Tibial artery (tissue), 4 donors: ENCODE data around the gene ADI1.

Experiments
- DNase-seq, 2 donors: peaks; one replicate each; pipeline ENCODE4 v3.0.0-alpha.2; 2019
- H3K27ac ChIP-seq, 2 donors: fragments of 200-600 bp; sonication (generic) in 1 of 2; 1 replicate in 1 of 2; 2 replicates in 1 of 2; pipeline ENCODE4 v1.5.1; 2018 to 2019; ENCODE audit warnings: mild to moderate bottlenecking in 1 of 2
- H3K27me3 ChIP-seq, 2 donors: fragments of 200-600 bp; sonication (generic) in 1 of 2; one replicate each; pipeline versions ENCODE4 v1.5.1 to v1.6.0; 2016 to 2019
- H3K36me3 ChIP-seq, 3 donors: fragments of 200-600 bp; sonication (generic) in 2 of 3; one replicate each; pipeline ENCODE4 v1.5.1; 2016 to 2019; ENCODE audit warnings: mild to moderate bottlenecking in 2 of 3
- H3K4me1 ChIP-seq, 4 donors: fragments of 200-600 bp; sonication (generic) in 2 of 4; 1 replicate in 3 of 4; 2 replicates in 1 of 4; pipeline ENCODE4 v1.5.1; 2016 to 2019
- H3K4me3 ChIP-seq, 2 donors: fragments of 200-600 bp; sonication (generic) in 1 of 2; 1 replicate in 1 of 2; 2 replicates in 1 of 2; pipeline ENCODE4 v1.5.1; 2018 to 2019; ENCODE audit warnings: mild to moderate bottlenecking in 2 of 2
- H3K9me3 ChIP-seq, 3 donors: fragments of 200-600 bp; sonication (generic) in 1 of 3; one replicate each; pipeline ENCODE4 v1.5.1; 2016 to 2019
- intact Hi-C: fragments of 100-400 bp; cut with DNase I; formaldehyde crosslinking; loops from one replicate; pipeline ENCODE4 v1.15.0; 2023; ENCODE audit warnings: low total_unique reads
- TF ChIP-seq, protein P1 (sequence below), 2 experiments: fragments of 200-600 bp in 1 of 2; fragments of 450-650 bp in 1 of 2; IDR thresholded peaks; one replicate each; pipeline ENCODE4 v1.5.1; 2017 to 2019; ENCODE audit warnings: antibody characterized with exemption in 2 of 2, mild to moderate bottlenecking in 1 of 2, moderate library complexity in 1 of 2

ADI1 gene

DNA sequence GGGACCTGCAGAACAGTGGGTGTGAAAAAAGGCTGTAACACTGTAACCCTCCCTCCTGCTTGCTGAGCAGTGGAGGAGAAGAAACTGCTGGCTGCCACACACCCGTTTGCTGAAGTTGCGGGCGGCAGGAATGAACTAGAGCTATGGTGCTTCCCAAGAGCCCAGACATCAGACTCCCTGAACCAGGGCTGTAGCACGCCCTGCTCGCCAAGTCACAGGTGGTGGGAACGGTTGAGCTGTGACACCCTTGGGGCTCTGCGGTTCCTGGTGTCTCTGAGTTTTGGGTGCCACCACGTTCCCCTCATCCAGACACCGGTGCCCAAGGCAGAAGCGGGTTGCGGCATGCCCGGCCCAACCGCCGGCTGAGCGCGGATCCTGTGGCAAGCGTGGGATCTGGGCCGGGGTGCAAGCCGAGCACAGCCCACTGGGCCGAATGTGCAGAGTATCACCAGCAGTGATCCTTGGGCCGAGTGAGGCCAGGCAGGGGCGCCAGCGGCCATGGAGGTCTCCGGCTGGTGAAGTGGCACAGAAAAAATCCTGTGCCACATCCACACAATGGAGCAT, 15.0 kb upstream of the ADI1 start:
- TF ChIP-seq, protein P1, sequence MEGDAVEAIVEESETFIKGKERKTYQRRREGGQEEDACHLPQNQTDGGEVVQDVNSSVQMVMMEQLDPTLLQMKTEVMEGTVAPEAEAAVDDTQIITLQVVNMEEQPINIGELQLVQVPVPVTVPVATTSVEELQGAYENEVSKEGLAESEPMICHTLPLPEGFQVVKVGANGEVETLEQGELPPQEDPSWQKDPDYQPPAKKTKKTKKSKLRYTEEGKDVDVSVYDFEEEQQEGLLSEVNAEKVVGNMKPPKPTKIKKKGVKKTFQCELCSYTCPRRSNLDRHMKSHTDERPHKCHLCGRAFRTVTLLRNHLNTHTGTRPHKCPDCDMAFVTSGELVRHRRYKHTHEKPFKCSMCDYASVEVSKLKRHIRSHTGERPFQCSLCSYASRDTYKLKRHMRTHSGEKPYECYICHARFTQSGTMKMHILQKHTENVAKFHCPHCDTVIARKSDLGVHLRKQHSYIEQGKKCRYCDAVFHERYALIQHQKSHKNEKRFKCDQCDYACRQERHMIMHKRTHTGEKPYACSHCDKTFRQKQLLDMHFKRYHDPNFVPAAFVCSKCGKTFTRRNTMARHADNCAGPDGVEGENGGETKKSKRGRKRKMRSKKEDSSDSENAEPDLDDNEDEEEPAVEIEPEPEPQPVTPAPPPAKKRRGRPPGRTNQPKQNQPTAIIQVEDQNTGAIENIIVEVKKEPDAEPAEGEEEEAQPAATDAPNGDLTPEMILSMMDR (IDR thresholded peaks at IDR 0.05): no peak
- Histone ChIP-seq H3K4me3 (no peak overlapping the region), H3K36me3 (peaks cover 5% of the 10 kb centered on the region in 3 donors), H3K27me3 (no peaks in the 10 kb centered on the region), H3K9me3 (no peaks in the 10 kb centered on the region), H3K4me1 (peaks cover 0 to 23% (median 17%) of the 10 kb centered on the region in 4 donors), H3K27ac (no peak overlapping the region)
- intact Hi-C loops: no loop called here
- DNase-seq: no peak

DNA sequence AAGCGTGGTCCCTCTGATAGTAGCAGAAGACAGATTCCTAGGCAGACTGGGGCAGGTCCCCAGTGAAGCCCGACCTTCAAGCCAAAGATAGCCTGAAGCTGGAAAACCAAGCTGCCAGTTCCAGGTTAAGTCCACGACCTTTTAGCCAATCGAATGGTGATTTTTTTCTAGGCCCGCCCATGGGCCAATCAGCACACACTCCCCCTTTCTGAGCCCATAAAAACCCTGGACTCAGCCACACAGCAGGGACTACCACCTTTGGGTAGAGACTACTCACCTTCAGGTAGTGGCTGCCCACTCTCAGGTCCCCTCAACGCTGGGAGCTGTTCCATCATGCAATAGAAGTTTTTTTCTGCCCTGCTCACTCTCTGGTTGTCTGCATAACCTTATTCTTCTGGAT, 14.5 kb upstream of the ADI1 start:
- H3K27ac ChIP-seq: no peak overlapping the region
- intact Hi-C loops: no loop called here

DNA sequence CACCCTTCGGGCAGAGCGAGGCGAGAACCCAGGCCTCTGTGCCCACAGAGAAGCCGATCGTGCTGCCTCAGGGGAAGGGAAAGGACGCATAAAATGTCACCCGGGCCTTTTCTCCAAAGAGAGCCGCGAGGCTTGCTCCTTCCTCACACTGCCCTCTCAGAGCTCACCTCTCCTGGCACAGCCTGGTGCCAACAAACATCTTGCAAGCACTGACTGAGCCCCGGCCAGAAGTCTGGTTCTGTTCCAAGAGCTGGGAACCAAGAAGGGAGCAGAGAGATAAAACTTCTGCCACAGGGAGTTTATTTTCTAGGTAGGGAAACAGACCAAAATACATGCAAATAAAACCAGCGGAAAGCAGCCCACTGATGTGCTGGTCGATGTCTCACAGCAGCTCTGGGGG, 13.6 kb upstream of the ADI1 start:
- H3K36me3 ChIP-seq: peaks cover 0 to 5% (median 5%) of the 10 kb centered on the region in 3 donors
- no peak for DNase-seq
- H3K4me1 ChIP-seq: peaks cover 0 to 23% (median 17%) of the 10 kb centered on the region in 4 donors
- no peaks in the 10 kb centered on the region for H3K9me3 ChIP-seq
- TF ChIP-seq, protein P1 (IDR thresholded peaks at IDR 0.05): no peak
- intact Hi-C loops: no loop called here
- H3K4me3 ChIP-seq: no peak overlapping the region
- no peaks in the 10 kb centered on the region for H3K27me3 ChIP-seq
- no peak overlapping the region for H3K27ac ChIP-seq

More for the DNA sequence above, 14.5 kb upstream of the ADI1 start:
- peaks cover 0 to 5% (median 5%) of the 10 kb centered on the region in 3 donors for H3K36me3 ChIP-seq
- H3K9me3 ChIP-seq: no peaks in the 10 kb centered on the region
- no peak for DNase-seq
- TF ChIP-seq, protein P1 (IDR thresholded peaks at IDR 0.05): no peak
- peaks cover 0 to 23% (median 17%) of the 10 kb centered on the region in 4 donors for H3K4me1 ChIP-seq
- H3K27me3 ChIP-seq: no peaks in the 10 kb centered on the region
- no peak overlapping the region for H3K4me3 ChIP-seq

DNA sequence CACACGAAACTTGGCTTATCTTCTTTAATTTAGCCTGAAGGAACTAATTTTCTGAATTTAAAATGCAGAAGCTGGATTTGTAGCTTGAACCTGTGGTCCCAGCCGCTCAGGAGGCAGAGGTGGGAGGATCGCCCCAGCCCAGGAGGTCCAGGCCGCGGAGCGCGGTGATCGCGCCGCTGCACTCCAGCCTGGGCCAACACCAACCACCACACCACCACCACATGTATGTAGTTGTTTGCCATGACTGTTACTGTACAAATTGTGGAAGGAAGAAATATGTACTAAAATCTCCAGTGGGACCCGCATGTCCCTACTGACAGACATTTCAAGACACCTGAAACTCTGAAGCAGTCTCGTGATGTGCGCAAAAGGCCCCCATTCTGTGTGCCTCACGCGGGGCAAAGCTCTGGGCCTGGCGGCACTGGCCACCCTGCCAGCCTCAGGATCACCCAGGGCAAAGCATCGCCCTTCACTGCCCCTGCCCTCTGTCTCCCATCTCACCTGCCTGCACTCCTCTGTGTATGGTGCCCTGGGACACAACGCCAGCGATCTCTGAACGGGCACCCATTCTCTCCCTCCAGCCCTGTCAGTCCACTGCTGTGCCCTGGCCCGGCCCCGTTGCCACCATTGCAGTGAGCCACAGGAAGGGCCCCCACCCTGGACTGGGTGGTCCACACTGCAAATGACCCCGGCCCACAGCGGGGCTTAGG, 10.1 kb upstream of the ADI1 start:
- Histone ChIP-seq H3K27me3 (no peaks in the 10 kb centered on the region), H3K27ac (no peak overlapping the region), H3K9me3 (no peaks in the 10 kb centered on the region), H3K4me1 (peaks cover 0 to 10% (median 8%) of the 10 kb centered on the region in 4 donors), H3K4me3 (no peak overlapping the region), H3K36me3 (peaks cover 0 to 5% (median 5%) of the 10 kb centered on the region in 3 donors)
- TF ChIP-seq, protein P1 (IDR thresholded peaks at IDR 0.05): no peak
- intact Hi-C loops: no loop called here
- no peak for DNase-seq

DNA sequence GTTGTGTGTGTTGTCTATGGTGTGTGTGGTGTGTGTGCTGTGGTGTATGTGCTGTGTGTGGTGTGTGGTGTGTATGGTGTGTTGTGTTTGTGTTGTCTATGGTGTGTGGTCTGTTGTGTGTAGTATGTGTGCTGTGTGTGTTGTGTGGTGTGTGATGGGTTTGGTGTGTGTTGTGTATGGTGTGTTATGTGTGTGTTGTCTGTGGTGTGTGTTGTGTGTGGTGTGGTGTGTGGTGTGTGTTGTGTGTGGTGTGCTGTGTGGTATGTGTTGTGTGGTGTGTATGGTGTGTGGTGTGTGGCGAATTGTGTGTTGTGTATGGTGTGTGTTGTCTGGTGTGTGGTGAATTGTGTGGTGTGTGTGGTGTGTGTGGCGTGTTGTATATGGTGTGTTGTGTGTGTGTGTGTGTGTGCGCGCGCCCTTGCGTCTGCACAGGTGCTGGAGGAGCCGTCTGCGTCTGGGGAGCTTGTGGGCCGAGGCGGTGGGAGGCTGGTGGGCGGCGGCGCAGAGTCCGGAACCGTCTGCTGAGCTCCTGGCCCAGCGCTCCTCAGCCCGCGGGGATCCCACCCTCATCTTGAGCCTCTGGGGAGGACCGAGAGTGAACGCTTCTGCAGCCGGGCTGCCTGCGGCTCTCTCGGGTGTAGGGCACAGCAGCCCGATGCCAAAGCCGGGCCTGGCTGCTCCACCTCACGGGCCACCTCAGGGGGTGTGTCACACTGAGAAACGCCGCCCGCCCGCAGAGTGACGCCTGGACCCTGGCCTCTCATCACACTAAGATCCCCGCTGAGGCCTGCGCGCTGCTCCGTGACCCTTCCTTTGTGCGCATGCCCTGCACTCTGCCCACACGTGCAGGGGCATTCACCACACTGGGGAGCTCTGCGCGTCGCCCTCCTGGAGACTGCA, 8.8 kb upstream of the ADI1 start:
- intact Hi-C loops: no loop called here

More for the DNA sequence above, 8.8 kb upstream of the ADI1 start:
- H3K27ac ChIP-seq: no peak overlapping the region
- no peak overlapping the region for H3K4me3 ChIP-seq
- TF ChIP-seq, protein P1 (IDR thresholded peaks at IDR 0.05): no peak
- H3K4me1 ChIP-seq: peaks cover 0 to 23% (median 18%) of the 10 kb centered on the region in 4 donors
- H3K36me3 ChIP-seq: peaks cover 0 to 5% (median 5%) of the 10 kb centered on the region in 3 donors
- no peaks in the 10 kb centered on the region for H3K9me3 ChIP-seq
- H3K27me3 ChIP-seq: no peaks in the 10 kb centered on the region
- no peak for DNase-seq
